Adrenal gland (tissue), 12 donors: ENCODE measurements around the gene TTLL10. TPM values are rescaled to one million over a fixed set of nuclear protein-coding genes. Genes with fewer than 3 reads are reported as not detected.

ENCODE experiments used
- DNase-seq, 7 donors: peaks; one replicate each; pipeline ENCODE4 v3.0.0-alpha.2; 2019 to 2020
- H3K27ac ChIP-seq, 5 donors: fragments of 200-600 bp; sonication (generic) in 4 of 5; 1 replicate in 3 of 5; 2 replicates in 2 of 5; pipeline versions ENCODE4 v1.5.1 to v1.8.0; 2016 to 2020; ENCODE audit warnings: mild to moderate bottlenecking in 1 of 5
- H3K27me3 ChIP-seq: fragments of 200-600 bp; 2 replicates; pipeline ENCODE4 v1.8.0; 2021
- H3K36me3 ChIP-seq, 2 donors: fragments of 200-600 bp; replicated peaks in 1 of 2; 1 replicate in 1 of 2; 2 replicates in 1 of 2; pipeline versions ENCODE4 v1.5.1 to v1.8.0; 2018 to 2022
- H3K4me1 ChIP-seq, 2 donors: fragments of 200-600 bp; replicated peaks in 1 of 2; 1 replicate in 1 of 2; 2 replicates in 1 of 2; pipeline versions ENCODE4 v1.5.1 to v1.8.0; 2018 to 2021
- H3K4me3 ChIP-seq, 4 donors: fragments of 200-600 bp; sonication (generic) in 3 of 4; one replicate each; pipeline ENCODE4 v1.5.1; 2016 to 2018
- H3K9me3 ChIP-seq, 3 donors: fragments of 200-600 bp; sonication (generic) in 1 of 3; replicated peaks in 1 of 3; 1 replicate in 2 of 3; 2 replicates in 1 of 3; pipeline versions ENCODE4 v1.5.1 to v1.8.0; 2016 to 2021
- CTCF ChIP-seq, 6 experiments: fragments of 450-650 bp in 4 of 6; fragments of 200-600 bp in 2 of 6; sonication (generic) in 1 of 6; IDR thresholded peaks; 1 replicate in 5 of 6; 2 replicates in 1 of 6; pipeline versions ENCODE4 v1.5.1 to v1.8.0; 2016 to 2021; ENCODE audit warnings: antibody characterized with exemption in 6 of 6, mild to moderate bottlenecking in 2 of 6, moderate library complexity in 1 of 6
- POLR2A ChIP-seq, 2 donors: fragments of 450-650 bp; IDR thresholded peaks; one replicate each; pipeline ENCODE4 v1.6.1; 2017; ENCODE audit warnings: antibody characterized with exemption in 2 of 2, mild to moderate bottlenecking in 2 of 2, moderate library complexity in 1 of 2
- WGBS, 4 donors: extraction: QIAGEN DNeasy Blood & Tissue Kit in 2 of 4; methylation state at CpG; one replicate each; pipeline versions ENCODE4 v1.1.5 to v1.1.7; 2013 to 2017; 5-methylcytosine and 5-hydroxymethylcytosine counted together
- intact Hi-C, 2 donors: fragments of 100-400 bp; cut with DNase I; formaldehyde crosslinking; loops; one replicate each; pipeline versions ENCODE4 v1.14.1 to v1.15.0; 2022 to 2023
- polyA plus RNA-seq, 3 donors: library from polyadenylated mRNA; stranded (reverse); fragments of 200-250 nt in 2 of 3; fragments of 350-450 nt in 1 of 3; fragmentation: Illumina TruSeq in 1 of 3; extraction: RNeasy Lipid Tissue Mini Kit (QIAGEN cat#74804) in 1 of 3; gene quantifications; one replicate each; pipeline ENCODE4 v1.2.3, GENCODE V29; 2013 to 2014
- total RNA-seq, 9 donors: library from RNA; depleted of rRNA in 4 of 9; stranded (reverse); fragments of >200 nt in 4 of 9; fragments of 120-200 nt in 1 of 9; fragmentation: NEBNext Ultra II Directional in 1 of 9; extraction: Animal tissue kit (Norgen Biotek cat#: 25700) in 1 of 9; gene quantifications; one replicate each; pipeline versions ENCODE4 v1.1.0 to v1.2.4, GENCODE V29; 2013 to 2023
- donor health status: healthy with polysubstance abuse.
- donor health status: Bipolar disorder and iron deficiency.
- donor health status: DM: yes; HTN: yes; CAD: no.
- donor health status: DM: no; HTN: no; CAD: no.
- donor health status: DM: no; HTN: no; CAD: no.
- donor health status: DM: yes; HTN: yes; CAD: no.

TTLL10 gene
- total and polyA plus RNA-seq, 12 donors, result 0.32 to 0.44 TPM; not detected in 10

- no peaks in the 10 kb centered on the region for H3K36me3 ChIP-seq
- H3K27me3 ChIP-seq, result peaks cover 13% of the 10 kb centered on the region
- no peak overlapping the region for H3K4me3 ChIP-seq
- no peak overlapping the region for H3K27ac ChIP-seq
- TF ChIP-seq CTCF (IDR thresholded peaks at IDR 0.05) (no peak), POLR2A (IDR thresholded peaks at IDR 0.05) (no peak)
- DNase-seq, result no peak
- H3K9me3 ChIP-seq, result no peaks in the 10 kb centered on the region
- 53 to 83% (median 62%) methylated on average over 2 to 23 of the region's 23 CpGs for WGBS, 4 donors
- no peaks in the 10 kb centered on the region for H3K4me1 ChIP-seq
- intact Hi-C loops, result no loop called here
These were observed 70.1 kb downstream of the TTLL10 start for GRCh38 chr1:1243807-1244191.

GRCh38 chr1:1244192-1244811 is 70.6 kb downstream of the TTLL10 start:
- no peaks in the 10 kb centered on the region for H3K36me3 ChIP-seq
- DNase-seq, result no peak
- H3K4me3 ChIP-seq, result no peak overlapping the region
- no peaks in the 10 kb centered on the region for H3K9me3 ChIP-seq
- H3K27me3 ChIP-seq, result peaks cover 13% of the 10 kb centered on the region
- no peaks in the 10 kb centered on the region for H3K4me1 ChIP-seq
- TF ChIP-seq CTCF (IDR thresholded peaks at IDR 0.05), result no peak
- no peak for TF ChIP-seq POLR2A (IDR thresholded peaks at IDR 0.05)
- WGBS, 4 donors, result 74 to 84% (median 76%) methylated on average over 19 to 30 of the region's 30 CpGs
- no peak overlapping the region for H3K27ac ChIP-seq
- intact Hi-C loops, result no loop called here

GRCh38 chr1:1245178-1245816 is 71.6 kb downstream of the TTLL10 start:
- 60 to 84% (median 75%) methylated on average over 5 to 22 of the region's 23 CpGs for WGBS, 4 donors
- H3K36me3 ChIP-seq, result no peaks in the 10 kb centered on the region
- DNase-seq, result no peak
- H3K4me1 ChIP-seq, result no peaks in the 10 kb centered on the region
- intact Hi-C loops, result no loop called here
- no peaks in the 10 kb centered on the region for H3K9me3 ChIP-seq
- no peak for TF ChIP-seq CTCF (IDR thresholded peaks at IDR 0.05)
- TF ChIP-seq POLR2A (IDR thresholded peaks at IDR 0.05), result no peak
- no peak overlapping the region for H3K27ac ChIP-seq
- H3K4me3 ChIP-seq, result no peak overlapping the region
- H3K27me3 ChIP-seq, result peaks cover 13% of the 10 kb centered on the region

GRCh38 chr1:1245817-1246576 is 72.3 kb downstream of the TTLL10 start:
- DNase-seq, result no peak
- intact Hi-C loops, result no loop called here
- Histone ChIP-seq H3K27me3 (peaks cover 13% of the 10 kb centered on the region), H3K4me3 (no peak overlapping the region), H3K36me3 (no peaks in the 10 kb centered on the region), H3K4me1 (no peaks in the 10 kb centered on the region), H3K27ac (no peak overlapping the region), H3K9me3 (no peaks in the 10 kb centered on the region)
- WGBS, 4 donors, result 32 to 49% (median 43%) methylated on average over 15 to 45 of the region's 45 CpGs; no CpG with 5 or more reads in 1 of the 4 donors
- TF ChIP-seq CTCF (IDR thresholded peaks at IDR 0.05) (no peak), POLR2A (IDR thresholded peaks at IDR 0.05) (no peak)
